ENCODE data around the gene HIF1A.
A peak's percentile ranks its signal among the peaks of the same experiment; 100 is the strongest.

The HIF1A gene

DNA sequence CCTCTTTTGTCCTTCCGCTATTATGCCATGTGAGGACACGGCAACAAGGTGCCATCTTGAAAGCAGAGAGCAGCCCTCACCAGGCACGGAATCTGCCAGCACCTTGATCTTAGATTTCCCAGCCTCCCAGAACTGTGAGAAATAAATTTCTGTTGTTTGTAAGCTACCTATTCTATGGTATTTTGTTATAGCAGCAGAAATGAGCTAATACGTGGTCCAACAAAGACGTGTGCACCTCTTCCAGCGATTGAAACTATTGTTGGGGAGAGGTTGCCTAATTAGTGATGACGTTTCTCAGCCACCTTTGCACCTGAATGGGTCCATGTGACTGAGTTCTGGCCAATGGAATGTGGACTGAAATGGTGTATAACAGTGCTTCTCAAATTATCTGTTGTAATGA, 64.6 kb downstream of the HIF1A start:
- H3K4ac ChIP-seq (ENCODE audit: low read depth, low read length): no peak overlapping the region

DNA sequence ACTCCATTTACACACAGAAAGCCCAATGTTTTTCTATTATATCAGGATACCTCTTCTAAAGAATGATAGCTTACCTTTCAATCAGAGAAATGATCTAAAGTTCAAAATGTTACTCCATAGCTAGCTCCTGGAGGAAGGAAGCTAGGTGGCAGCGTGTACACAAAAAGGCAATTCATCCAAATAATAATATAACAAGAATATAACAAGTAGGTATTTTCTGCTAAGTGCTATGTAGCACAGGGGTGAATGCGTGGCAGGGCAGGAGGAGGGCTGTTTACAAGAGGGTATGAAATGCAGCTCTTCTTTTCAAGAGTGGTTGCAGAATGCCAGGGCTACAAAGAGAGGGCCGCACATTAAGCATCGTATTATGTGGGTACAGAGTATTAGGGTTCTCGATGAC, 66.2 kb downstream of the HIF1A start:
- WGBS (ENCODE audit: extremely low coverage, insufficient coverage, low lambda C conversion rate): no CpG with 5 or more reads among the region's 5 CpGs
- H3K79me2 ChIP-seq (ENCODE audit: control insufficient read depth, insufficient read depth, low read length): peaks cover 15% of the 10 kb centered on the region
- H4K8ac ChIP-seq (ENCODE audit: low read depth, low read length): no peak overlapping the region
- H3K36me3 ChIP-seq (ENCODE audit: control insufficient read depth, insufficient read depth, low read length): no peaks in the 10 kb centered on the region
- no peak overlapping the region for H2BK120ac ChIP-seq (ENCODE audit: low read depth, low read length)
- no peak overlapping the region for H3K4me3 ChIP-seq (ENCODE audit: low read length)
- H3K27me3 ChIP-seq (ENCODE audit: insufficient read depth, low read length, poor library complexity): no peaks in the 10 kb centered on the region
- peak overlapping the region; percentile 18 for H2BK5ac ChIP-seq (ENCODE audit: low read length)
- H3K4me1 ChIP-seq (ENCODE audit: control insufficient read depth, low read depth, low read length): peaks cover 2% of the 10 kb centered on the region
- DNase-seq: no peak
- peak overlapping the region; percentile 46 for H3K27ac ChIP-seq (ENCODE audit: low read depth, low read length)
- peak overlapping the region; percentile 94 for H4K5ac ChIP-seq (ENCODE audit: low read length)
- H2AK5ac ChIP-seq (ENCODE audit: low read length): no peak overlapping the region
- H2BK15ac ChIP-seq (replicated peaks; ENCODE audit: low read depth): no peak overlapping the region
- no peak overlapping the region for H3K4ac ChIP-seq (ENCODE audit: low read depth, low read length)
- H3K23ac ChIP-seq (ENCODE audit: low read length): no peak overlapping the region
- H3K4me2 ChIP-seq (ENCODE audit: low read length): peak overlapping the region; percentile 83
- H3K9ac ChIP-seq (ENCODE audit: low read length): peak overlapping the region; percentile 90
- H3K18ac ChIP-seq (ENCODE audit: low read length): no peak overlapping the region
- peak overlapping the region; percentile 92 for H3K56ac ChIP-seq (ENCODE audit: low read length)
- H3K79me1 ChIP-seq (ENCODE audit: low read length): peaks cover 5% of the 10 kb centered on the region

More for the DNA sequence above, 64.6 kb downstream of the HIF1A start:
- no peak overlapping the region for H4K5ac ChIP-seq (ENCODE audit: low read length)
- H3K27ac ChIP-seq (ENCODE audit: low read depth, low read length): no peak overlapping the region
- H3K23ac ChIP-seq (ENCODE audit: low read length): no peak overlapping the region
- H3K4me2 ChIP-seq (ENCODE audit: low read length): no peak overlapping the region
- no peak overlapping the region for H3K56ac ChIP-seq (ENCODE audit: low read length)
- no peak for DNase-seq
- WGBS (ENCODE audit: extremely low coverage, insufficient coverage, low lambda C conversion rate): no CpG with 5 or more reads among the region's 7 CpGs
- no peak overlapping the region for H2BK120ac ChIP-seq (ENCODE audit: low read depth, low read length)
- peaks cover 5% of the 10 kb centered on the region for H3K79me1 ChIP-seq (ENCODE audit: low read length)
- no peak overlapping the region for H3K4me3 ChIP-seq (ENCODE audit: low read length)
- H2AK5ac ChIP-seq (ENCODE audit: low read length): no peak overlapping the region
- H3K36me3 ChIP-seq (ENCODE audit: control insufficient read depth, insufficient read depth, low read length): no peaks in the 10 kb centered on the region
- no peak overlapping the region for H3K9ac ChIP-seq (ENCODE audit: low read length)
- no peak overlapping the region for H2BK5ac ChIP-seq (ENCODE audit: low read length)
- no peaks in the 10 kb centered on the region for H3K4me1 ChIP-seq (ENCODE audit: control insufficient read depth, low read depth, low read length)
- H2BK15ac ChIP-seq (replicated peaks; ENCODE audit: low read depth): no peak overlapping the region
- no peak overlapping the region for H4K8ac ChIP-seq (ENCODE audit: low read depth, low read length)
- no peaks in the 10 kb centered on the region for H3K27me3 ChIP-seq (ENCODE audit: insufficient read depth, low read length, poor library complexity)
- H3K79me2 ChIP-seq (ENCODE audit: control insufficient read depth, insufficient read depth, low read length): peaks cover 11% of the 10 kb centered on the region
- no peak overlapping the region for H3K18ac ChIP-seq (ENCODE audit: low read length)

DNA sequence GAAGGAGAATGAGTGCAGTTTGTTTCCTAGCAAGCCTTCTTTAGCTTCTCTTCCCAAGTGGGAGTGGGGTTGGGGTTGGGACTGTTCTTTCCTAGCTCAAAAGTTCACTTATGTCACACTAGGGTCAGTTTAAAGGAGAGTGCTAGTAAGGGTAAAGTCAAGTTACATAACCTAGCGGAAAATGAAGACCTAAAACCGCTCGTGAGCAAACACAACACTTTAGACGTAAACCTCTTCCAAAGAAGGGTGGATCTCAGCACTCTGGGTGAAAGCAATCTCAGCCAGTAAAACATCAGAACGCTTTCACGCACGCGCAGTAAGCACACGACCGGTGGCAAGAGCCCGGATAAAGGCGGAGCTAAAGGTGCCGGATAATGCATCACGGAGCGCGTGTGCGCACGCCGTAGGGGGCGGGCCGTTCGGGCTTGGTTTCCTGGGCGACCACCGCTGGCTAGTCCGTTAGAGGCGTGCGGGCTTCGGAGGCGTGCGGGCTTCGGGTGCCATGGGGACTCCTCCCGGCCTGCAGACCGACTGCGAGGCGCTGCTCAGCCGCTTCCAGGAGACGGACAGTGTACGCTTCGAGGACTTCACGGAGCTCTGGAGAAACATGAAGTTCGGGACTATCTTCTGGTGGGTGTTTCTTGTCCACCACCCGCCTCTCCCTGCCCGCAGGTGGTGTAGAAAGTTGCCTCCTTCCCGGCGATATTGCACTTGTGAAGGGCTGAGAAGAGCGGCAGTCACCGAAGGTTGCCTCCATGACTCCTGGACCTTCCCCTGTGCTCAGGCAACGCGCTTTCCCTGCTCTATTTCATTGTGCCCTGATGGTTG, 66.9 kb downstream of the HIF1A start, which contains the start of gene SNAPC1:
SNAPC1 (plus strand) TSS at position 462 of the 828 bp plus-strand sequence; CDS start at position 503, 41 bp downstream.
- no CpG with 5 or more reads among the region's 49 CpGs for WGBS (ENCODE audit: extremely low coverage, insufficient coverage, low lambda C conversion rate)
- H3K36me3 ChIP-seq (ENCODE audit: control insufficient read depth, insufficient read depth, low read length): no peaks in the 10 kb centered on the region

DNA sequence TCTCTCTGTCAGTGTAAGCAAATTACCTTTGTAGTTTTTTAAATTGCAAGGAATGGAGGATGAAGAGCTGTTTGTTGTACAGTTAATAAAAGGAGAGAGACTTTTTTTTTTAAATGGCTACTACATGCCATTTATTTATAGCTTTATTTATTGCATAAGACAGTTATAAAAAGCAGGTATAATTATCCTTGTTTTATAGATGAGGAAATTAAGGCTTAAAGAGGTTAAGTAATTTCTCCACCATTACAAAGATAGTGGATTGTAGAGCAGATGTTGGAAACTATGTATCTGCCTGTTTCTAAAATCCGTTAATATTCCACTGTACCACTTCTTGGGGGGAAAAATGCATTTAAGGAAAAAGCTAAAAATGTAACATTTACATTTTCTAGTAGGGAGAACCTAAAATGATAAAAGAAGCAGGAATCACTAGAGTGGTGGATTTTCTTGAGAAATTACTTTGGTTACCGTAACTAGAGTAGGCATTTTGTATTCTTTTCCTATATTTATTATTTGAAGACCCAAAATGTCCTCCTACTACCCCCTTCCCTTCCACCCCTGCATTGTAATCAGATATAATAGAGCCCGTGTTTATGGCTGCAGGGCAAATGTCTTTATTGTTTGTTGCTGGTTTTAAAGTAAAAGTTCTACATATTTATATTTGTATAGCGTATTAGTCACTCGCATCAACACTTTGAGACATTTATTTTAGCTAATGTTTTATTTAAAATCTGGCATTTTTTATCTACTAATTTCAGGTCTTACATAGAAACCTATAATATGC, 69.2 kb downstream of the HIF1A start:
- WGBS (ENCODE audit: extremely low coverage, insufficient coverage, low lambda C conversion rate): no CpG with 5 or more reads among the region's 5 CpGs

More for the DNA sequence above, 66.9 kb downstream of the HIF1A start, which contains the start of gene SNAPC1:
- Histone ChIP-seq H2BK15ac (replicated peaks; ENCODE audit: low read depth) (no peak within 1 kb of the TSS), H3K4ac (ENCODE audit: low read depth, low read length) (no peak within 1 kb of the TSS), H2BK120ac (ENCODE audit: low read depth, low read length) (no peak within 1 kb of the TSS), H3K4me3 (ENCODE audit: low read length) (peak within 1 kb of the TSS; percentile 99), H3K9ac (ENCODE audit: low read length) (peak within 1 kb of the TSS; percentile 98), H4K8ac (ENCODE audit: low read depth, low read length) (no peak within 1 kb of the TSS), H3K27ac (ENCODE audit: low read depth, low read length) (peak within 1 kb of the TSS; percentile 46), H3K18ac (ENCODE audit: low read length) (no peak within 1 kb of the TSS), H3K23ac (ENCODE audit: low read length) (peak within 1 kb of the TSS; percentile 92), H4K5ac (ENCODE audit: low read length) (peak within 1 kb of the TSS; percentile 94), H3K27me3 (ENCODE audit: insufficient read depth, low read length, poor library complexity) (no peaks in the 10 kb centered on the region), H3K79me2 (ENCODE audit: control insufficient read depth, insufficient read depth, low read length) (peaks cover 17% of the 10 kb centered on the region), H3K56ac (ENCODE audit: low read length) (peak within 1 kb of the TSS; percentile 98), H3K79me1 (ENCODE audit: low read length) (peaks cover 5% of the 10 kb centered on the region), H3K4me2 (ENCODE audit: low read length) (peak within 1 kb of the TSS; percentile 88), H2AK5ac (ENCODE audit: low read length) (no peak within 1 kb of the TSS), H3K4me1 (ENCODE audit: control insufficient read depth, low read depth, low read length) (peaks cover 2% of the 10 kb centered on the region), H2BK5ac (ENCODE audit: low read length) (peak within 1 kb of the TSS; percentile 18)
- DNase-seq: peak; percentile 99

DNA sequence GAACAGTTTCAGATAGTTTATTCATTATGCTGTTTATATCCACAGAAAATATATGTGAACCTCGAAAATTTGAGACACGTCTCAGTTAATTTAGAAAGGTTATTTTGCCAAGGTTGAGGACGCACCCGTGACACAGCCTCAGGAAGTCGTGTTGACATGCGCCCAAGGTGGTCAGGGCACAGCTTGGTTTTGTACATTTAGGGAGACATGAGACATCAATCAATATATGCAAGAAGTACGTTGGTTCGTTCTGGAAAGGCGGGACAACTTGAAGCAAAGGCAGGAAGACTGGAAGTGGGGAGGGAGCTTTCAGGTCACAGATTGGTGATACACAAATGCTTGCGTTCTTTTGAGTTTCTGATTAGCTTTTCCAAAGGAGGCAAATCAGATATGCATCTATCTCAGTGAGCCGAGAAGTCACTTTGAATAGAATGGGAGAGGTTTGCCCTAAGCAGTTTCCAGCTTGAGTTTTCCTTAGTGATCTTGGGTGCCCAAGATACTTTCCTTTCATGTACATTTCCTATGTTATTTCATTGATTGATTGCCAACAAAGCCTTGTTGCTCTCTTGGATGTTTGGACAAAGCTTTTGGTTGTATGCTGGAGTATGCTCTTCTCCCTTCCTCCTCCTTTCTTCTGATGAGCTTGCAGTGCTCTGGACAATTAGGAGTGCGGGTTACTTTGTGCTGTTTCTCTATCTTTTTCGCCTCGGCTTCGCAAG, 70.1 kb downstream of the HIF1A start:
- H4K5ac ChIP-seq (ENCODE audit: low read length): no peak overlapping the region
- peak overlapping the region; percentile 49 for H3K4me2 ChIP-seq (ENCODE audit: low read length)
- H3K56ac ChIP-seq (ENCODE audit: low read length): peak overlapping the region; percentile 86
- H2BK15ac ChIP-seq (replicated peaks; ENCODE audit: low read depth): no peak overlapping the region
- no peak overlapping the region for H3K23ac ChIP-seq (ENCODE audit: low read length)
- peak overlapping the region; percentile 83 for H2BK5ac ChIP-seq (ENCODE audit: low read length)
- H2AK5ac ChIP-seq (ENCODE audit: low read length): no peak overlapping the region
- peaks cover 2% of the 10 kb centered on the region for H3K4me1 ChIP-seq (ENCODE audit: control insufficient read depth, low read depth, low read length)
- WGBS (ENCODE audit: extremely low coverage, insufficient coverage, low lambda C conversion rate): no CpG with 5 or more reads among the region's 15 CpGs
- peaks cover 17% of the 10 kb centered on the region for H3K79me2 ChIP-seq (ENCODE audit: control insufficient read depth, insufficient read depth, low read length)
- peak; percentile 88 for DNase-seq
- no peaks in the 10 kb centered on the region for H3K27me3 ChIP-seq (ENCODE audit: insufficient read depth, low read length, poor library complexity)
- H3K4me3 ChIP-seq (ENCODE audit: low read length): no peak overlapping the region
- H3K36me3 ChIP-seq (ENCODE audit: control insufficient read depth, insufficient read depth, low read length): no peaks in the 10 kb centered on the region
- H3K18ac ChIP-seq (ENCODE audit: low read length): no peak overlapping the region
- no peak overlapping the region for H4K8ac ChIP-seq (ENCODE audit: low read depth, low read length)
- H3K27ac ChIP-seq (ENCODE audit: low read depth, low read length): peak overlapping the region; percentile 56
- no peak overlapping the region for H3K4ac ChIP-seq (ENCODE audit: low read depth, low read length)
- H3K79me1 ChIP-seq (ENCODE audit: low read length): peaks cover 5% of the 10 kb centered on the region
- peak overlapping the region; percentile 55 for H3K9ac ChIP-seq (ENCODE audit: low read length)
- no peak overlapping the region for H2BK120ac ChIP-seq (ENCODE audit: low read depth, low read length)

More for the DNA sequence above, 69.2 kb downstream of the HIF1A start:
- Histone ChIP-seq H3K4ac (ENCODE audit: low read depth, low read length) (no peak overlapping the region), H3K27me3 (ENCODE audit: insufficient read depth, low read length, poor library complexity) (no peaks in the 10 kb centered on the region), H3K4me2 (ENCODE audit: low read length) (no peak overlapping the region), H4K5ac (ENCODE audit: low read length) (no peak overlapping the region), H3K27ac (ENCODE audit: low read depth, low read length) (no peak overlapping the region), H3K4me1 (ENCODE audit: control insufficient read depth, low read depth, low read length) (peaks cover 2% of the 10 kb centered on the region), H3K79me2 (ENCODE audit: control insufficient read depth, insufficient read depth, low read length) (peaks cover 17% of the 10 kb centered on the region), H3K23ac (ENCODE audit: low read length) (no peak overlapping the region), H3K36me3 (ENCODE audit: control insufficient read depth, insufficient read depth, low read length) (no peaks in the 10 kb centered on the region), H3K18ac (ENCODE audit: low read length) (no peak overlapping the region), H3K9ac (ENCODE audit: low read length) (no peak overlapping the region), H2BK15ac (replicated peaks; ENCODE audit: low read depth) (no peak overlapping the region), H2BK5ac (ENCODE audit: low read length) (no peak overlapping the region), H4K8ac (ENCODE audit: low read depth, low read length) (no peak overlapping the region), H2BK120ac (ENCODE audit: low read depth, low read length) (no peak overlapping the region), H3K56ac (ENCODE audit: low read length) (no peak overlapping the region), H2AK5ac (ENCODE audit: low read length) (no peak overlapping the region), H3K4me3 (ENCODE audit: low read length) (no peak overlapping the region), H3K79me1 (ENCODE audit: low read length) (peaks cover 5% of the 10 kb centered on the region)
- peak; percentile 26 for DNase-seq
